Tibial nerve (tissue), 4 donors: ENCODE data around the gene CIAO1.

Source experiments
- CTCF ChIP-seq, 5 experiments: fragments of 200-600 bp in 3 of 5; fragments of 450-650 bp in 2 of 5; sonication (generic) in 3 of 5; IDR thresholded peaks; one replicate each; pipeline ENCODE4 v1.5.1; 2016 to 2019; ENCODE audit warnings: antibody characterized with exemption in 5 of 5, mild to moderate bottlenecking in 3 of 5, moderate library complexity in 2 of 5
- EP300 ChIP-seq, 2 donors: sonication (generic); formaldehyde crosslinking; IDR thresholded peaks; one replicate each; pipeline ENCODE4 v1.6.1; 2017; ENCODE audit warnings: antibody characterized with exemption in 2 of 2, mild to moderate bottlenecking in 1 of 2
- POLR2A ChIP-seq, 2 donors: fragments of 450-650 bp; IDR thresholded peaks; one replicate each; pipeline ENCODE4 v1.6.1; 2017; ENCODE audit warnings: antibody characterized with exemption in 2 of 2, mild to moderate bottlenecking in 2 of 2, moderate library complexity in 2 of 2

- TF ChIP-seq POLR2A (IDR thresholded peaks at IDR 0.05) (no peak), CTCF (IDR thresholded peaks at IDR 0.05) (no peak), EP300 (IDR thresholded peaks at IDR 0.05) (peak in 1 of 2 donors; percentile 17)
Observed at GRCh38 chr2:96251721-96252292, 14.2 kb upstream of the CIAO1 start.
